BE2C (cell line): ENCODE results near the gene WDR70.

Experiments
- DNase-seq: peaks from one replicate; pipeline ENCODE4 v3.0.0-alpha.2; 2020
- H3K27me3 ChIP-seq: fragments of 250-450 bp; sonication (Bioruptor Pico); 2 replicates; pipeline ENCODE4 v1.5.1; 2020; ENCODE audit warnings: mild to moderate bottlenecking
- H3K36me3 ChIP-seq: fragments of 250-450 bp; sonication (Bioruptor Pico); 2 replicates; pipeline ENCODE4 v1.5.1; 2020; ENCODE audit warnings: mild to moderate bottlenecking
- H3K4me1 ChIP-seq: fragments of 250-450 bp; sonication (Bioruptor Pico); 2 replicates; pipeline ENCODE4 v1.5.1; 2020
- H3K4me3 ChIP-seq: 2 replicates; pipeline ENCODE4 v1.5.1; 2011; ENCODE audit warnings: low read depth, low read length
- H3K9me3 ChIP-seq: fragments of 250-450 bp; sonication (Bioruptor Pico); 2 replicates; pipeline ENCODE4 v1.5.1; 2020
- TF ChIP-seq, protein P1 (sequence below): IDR thresholded peaks from 2 replicates; pipeline ENCODE4 v1.5.1; 2012; ENCODE audit warnings: mild to moderate bottlenecking, low read depth, low read length

The WDR70 gene

DNA sequence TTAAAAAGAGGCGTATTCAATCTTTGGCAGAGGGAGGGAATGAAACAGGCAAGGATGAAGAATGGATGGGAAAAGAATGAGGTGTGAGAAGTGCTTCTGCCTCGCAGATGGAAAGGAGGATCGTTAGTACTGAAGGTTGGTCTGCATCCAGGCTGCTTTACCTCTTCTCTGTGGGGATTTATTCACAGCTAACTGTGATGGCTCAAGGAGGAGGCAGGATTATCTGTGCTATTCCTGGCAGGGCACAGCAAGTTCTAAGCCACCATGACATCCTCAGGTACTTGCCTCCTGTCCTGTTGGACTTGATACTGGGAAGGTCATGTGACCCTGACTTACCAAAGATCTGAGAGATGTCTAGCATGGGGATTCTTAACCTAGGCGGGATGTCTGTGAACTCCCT lies 376.5 kb downstream of the WDR70 start:
- no peak for DNase-seq
- peaks cover 4% of the 10 kb centered on the region for H3K4me1 ChIP-seq

DNA sequence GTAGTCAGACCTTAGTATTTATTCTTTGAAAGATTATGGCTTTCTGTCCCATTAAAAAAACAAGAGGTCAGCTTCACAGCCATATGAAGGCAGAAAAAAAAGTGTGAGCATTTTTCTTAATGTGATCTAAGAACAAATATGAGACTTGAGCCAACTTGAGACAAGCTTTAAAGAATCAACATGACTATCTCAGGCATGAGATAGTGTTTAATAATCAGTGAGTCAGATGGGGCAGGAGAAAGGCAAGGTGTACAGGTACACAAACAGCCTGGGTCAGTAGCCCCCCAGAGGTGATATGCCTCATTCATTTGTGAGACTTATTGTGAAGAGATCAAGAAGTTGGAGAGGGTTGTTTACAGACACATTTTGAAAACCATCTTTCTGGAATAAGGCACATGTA lies 377.1 kb downstream of the WDR70 start:
- Histone ChIP-seq H3K9me3 (no peaks in the 10 kb centered on the region), H3K36me3 (no peaks in the 10 kb centered on the region; the same call in 1 of the 2 replicates), H3K4me1 (peaks cover 4% of the 10 kb centered on the region), H3K27me3 (no peaks in the 10 kb centered on the region), H3K4me3 (no peak overlapping the region)
- DNase-seq: no peak
- TF ChIP-seq, protein P1, sequence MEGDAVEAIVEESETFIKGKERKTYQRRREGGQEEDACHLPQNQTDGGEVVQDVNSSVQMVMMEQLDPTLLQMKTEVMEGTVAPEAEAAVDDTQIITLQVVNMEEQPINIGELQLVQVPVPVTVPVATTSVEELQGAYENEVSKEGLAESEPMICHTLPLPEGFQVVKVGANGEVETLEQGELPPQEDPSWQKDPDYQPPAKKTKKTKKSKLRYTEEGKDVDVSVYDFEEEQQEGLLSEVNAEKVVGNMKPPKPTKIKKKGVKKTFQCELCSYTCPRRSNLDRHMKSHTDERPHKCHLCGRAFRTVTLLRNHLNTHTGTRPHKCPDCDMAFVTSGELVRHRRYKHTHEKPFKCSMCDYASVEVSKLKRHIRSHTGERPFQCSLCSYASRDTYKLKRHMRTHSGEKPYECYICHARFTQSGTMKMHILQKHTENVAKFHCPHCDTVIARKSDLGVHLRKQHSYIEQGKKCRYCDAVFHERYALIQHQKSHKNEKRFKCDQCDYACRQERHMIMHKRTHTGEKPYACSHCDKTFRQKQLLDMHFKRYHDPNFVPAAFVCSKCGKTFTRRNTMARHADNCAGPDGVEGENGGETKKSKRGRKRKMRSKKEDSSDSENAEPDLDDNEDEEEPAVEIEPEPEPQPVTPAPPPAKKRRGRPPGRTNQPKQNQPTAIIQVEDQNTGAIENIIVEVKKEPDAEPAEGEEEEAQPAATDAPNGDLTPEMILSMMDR: no peak

More for the DNA sequence above, 376.5 kb downstream of the WDR70 start:
- TF ChIP-seq, protein P1: no peak
- no peak overlapping the region for H3K4me3 ChIP-seq
- no peaks in the 10 kb centered on the region for H3K27me3 ChIP-seq
- H3K36me3 ChIP-seq: no peaks in the 10 kb centered on the region; the same call in 1 of the 2 replicates
- no peaks in the 10 kb centered on the region for H3K9me3 ChIP-seq

DNA sequence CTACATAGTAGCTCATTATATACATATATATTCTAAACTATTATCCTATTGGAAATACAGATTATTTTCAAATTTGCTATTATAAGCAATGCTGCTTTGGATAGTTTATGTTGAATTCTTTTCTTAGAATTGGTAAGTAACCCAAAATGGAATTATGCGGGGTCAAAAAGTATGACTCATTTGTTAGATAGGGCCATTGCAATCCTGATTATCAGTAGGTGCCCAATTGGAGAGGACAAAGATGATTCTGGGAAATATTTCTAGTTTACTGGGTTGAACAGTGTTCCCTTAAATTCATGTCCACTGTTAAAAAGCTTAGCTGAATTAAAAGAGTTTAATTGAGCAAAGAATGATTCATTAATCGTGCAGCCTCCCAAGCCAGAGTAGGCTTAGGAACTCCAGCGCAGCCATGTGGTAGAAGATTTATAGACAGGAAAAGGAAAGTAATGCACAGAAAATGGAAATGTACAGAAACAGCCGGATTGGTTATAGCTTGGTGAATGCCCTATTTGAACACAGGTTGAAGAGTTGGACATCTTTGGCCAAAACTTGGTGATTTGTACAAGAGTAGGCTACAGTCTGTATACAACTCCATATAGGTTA lies 379.0 kb downstream of the WDR70 start:
- no peak overlapping the region for H3K4me3 ChIP-seq
- H3K27me3 ChIP-seq: no peaks in the 10 kb centered on the region
- H3K9me3 ChIP-seq: no peaks in the 10 kb centered on the region
- TF ChIP-seq, protein P1: peak; percentile 54
- peak; percentile 15 for DNase-seq
- no peaks in the 10 kb centered on the region; the same call in 1 of the 2 replicates for H3K4me1 ChIP-seq
- no peaks in the 10 kb centered on the region; the same call in 1 of the 2 replicates for H3K36me3 ChIP-seq

DNA sequence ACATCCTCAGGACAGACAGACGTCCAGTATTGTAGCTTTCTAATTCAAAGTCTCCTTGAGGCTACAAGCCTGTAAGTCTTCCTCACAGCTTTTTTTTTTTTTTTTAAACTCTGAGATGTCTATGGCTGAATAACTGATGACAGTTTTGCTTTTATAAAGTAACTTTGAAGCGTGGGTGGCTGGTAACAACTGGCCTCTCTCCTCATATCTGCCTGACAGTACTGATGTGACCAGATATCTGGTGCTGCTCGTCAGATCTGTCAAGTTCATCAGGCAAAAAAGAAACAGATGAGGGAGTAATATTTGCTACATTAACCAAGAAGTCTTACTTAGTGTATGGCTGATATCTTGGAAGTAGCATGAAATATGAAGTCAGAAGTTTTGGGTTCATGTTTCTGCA lies 388.1 kb downstream of the WDR70 start:
- no peaks in the 10 kb centered on the region for H3K9me3 ChIP-seq
- TF ChIP-seq, protein P1: no peak
- H3K4me3 ChIP-seq: no peak overlapping the region
- H3K27me3 ChIP-seq: no peaks in the 10 kb centered on the region
- no peaks in the 10 kb centered on the region for H3K36me3 ChIP-seq
- H3K4me1 ChIP-seq: no peaks in the 10 kb centered on the region
- no peak for DNase-seq

DNA sequence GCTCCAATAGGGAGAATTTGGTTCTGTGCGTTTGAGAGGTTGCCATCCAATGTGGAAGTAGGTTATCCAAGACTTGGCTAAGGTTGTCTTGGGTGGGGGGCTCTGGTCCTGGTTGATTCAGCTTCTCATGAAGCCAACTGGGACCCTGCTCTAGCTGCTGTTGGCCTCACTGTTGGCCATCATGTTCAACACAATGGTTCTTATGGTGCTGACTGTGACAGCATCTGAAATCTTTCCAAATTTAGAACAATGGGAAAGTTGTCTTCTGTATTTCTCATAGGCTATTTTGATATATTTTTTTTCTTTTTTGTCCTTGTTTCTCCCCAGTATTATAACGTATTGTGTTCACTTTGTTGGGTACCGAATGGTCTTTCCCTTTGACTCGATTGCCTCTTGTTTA lies 388.8 kb downstream of the WDR70 start:
- TF ChIP-seq, protein P1: no peak
- DNase-seq: no peak
- no peak overlapping the region for H3K4me3 ChIP-seq
- H3K4me1 ChIP-seq: no peaks in the 10 kb centered on the region
- no peaks in the 10 kb centered on the region for H3K36me3 ChIP-seq
- no peaks in the 10 kb centered on the region for H3K27me3 ChIP-seq
- H3K9me3 ChIP-seq: no peaks in the 10 kb centered on the region

DNA sequence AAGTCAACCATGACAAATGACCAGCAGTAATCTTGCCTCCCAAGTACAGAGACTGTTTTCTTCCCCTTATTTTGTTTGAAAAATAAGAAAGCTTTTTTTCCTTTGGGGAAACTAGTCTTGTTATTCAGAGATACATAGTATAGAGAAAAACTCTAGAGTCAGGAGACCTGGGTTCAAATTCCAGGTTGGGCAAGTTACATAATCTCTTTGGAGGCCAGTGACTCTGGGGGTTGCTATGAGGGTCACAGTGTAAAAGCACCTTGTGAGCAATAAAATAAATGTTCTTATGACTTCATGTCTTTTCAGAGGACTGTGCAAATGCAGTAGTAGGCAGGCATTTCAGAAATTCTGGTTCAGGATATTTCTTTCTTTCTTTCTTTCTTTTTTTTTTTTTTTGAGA lies 389.3 kb downstream of the WDR70 start:
- Histone ChIP-seq H3K9me3 (no peaks in the 10 kb centered on the region), H3K4me3 (no peak overlapping the region), H3K4me1 (no peaks in the 10 kb centered on the region), H3K27me3 (no peaks in the 10 kb centered on the region), H3K36me3 (no peaks in the 10 kb centered on the region)
- DNase-seq: no peak
- TF ChIP-seq, protein P1: no peak
